Upper lobe of left lung (tissue), 4 donors: ENCODE data around the gene ATG7.

Experiments used
- POLR2A ChIP-seq, 4 donors: fragments of 450-650 bp; IDR thresholded peaks; one replicate each; pipeline ENCODE4 v1.5.1; 2016 to 2017; ENCODE audit warnings: antibody characterized with exemption in 4 of 4, mild to moderate bottlenecking in 2 of 4
- TF ChIP-seq, protein P1 (sequence below), 6 experiments: fragments of 450-650 bp in 4 of 6; fragments of 200-600 bp in 2 of 6; sonication (generic) in 2 of 6; IDR thresholded peaks; one replicate each; pipeline ENCODE4 v1.5.1; 2016 to 2019; ENCODE audit warnings: antibody characterized with exemption in 6 of 6

DNA sequence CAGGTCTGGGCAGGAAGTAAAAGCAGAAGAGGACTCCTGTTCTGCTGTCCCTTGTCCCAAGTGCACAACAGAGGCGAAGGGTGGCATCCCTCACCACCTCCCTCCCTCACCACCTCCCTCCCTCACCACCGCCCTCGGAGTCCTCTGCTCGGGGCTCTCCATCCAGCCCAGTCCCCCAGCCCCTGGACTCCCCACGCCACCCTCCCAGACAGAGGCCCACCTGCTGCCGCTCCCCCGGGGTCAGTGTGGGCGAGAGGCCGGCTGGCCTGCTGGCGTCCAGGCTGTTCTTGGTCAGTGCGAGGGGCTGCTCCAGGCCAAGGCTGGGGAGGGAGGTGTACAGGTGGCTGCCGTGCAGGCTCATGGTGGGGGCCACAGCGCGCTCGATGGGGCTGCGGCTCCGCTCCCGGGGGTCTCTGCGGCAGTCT, 292.4 kb downstream of the ATG7 start:
- TF ChIP-seq, protein P1, sequence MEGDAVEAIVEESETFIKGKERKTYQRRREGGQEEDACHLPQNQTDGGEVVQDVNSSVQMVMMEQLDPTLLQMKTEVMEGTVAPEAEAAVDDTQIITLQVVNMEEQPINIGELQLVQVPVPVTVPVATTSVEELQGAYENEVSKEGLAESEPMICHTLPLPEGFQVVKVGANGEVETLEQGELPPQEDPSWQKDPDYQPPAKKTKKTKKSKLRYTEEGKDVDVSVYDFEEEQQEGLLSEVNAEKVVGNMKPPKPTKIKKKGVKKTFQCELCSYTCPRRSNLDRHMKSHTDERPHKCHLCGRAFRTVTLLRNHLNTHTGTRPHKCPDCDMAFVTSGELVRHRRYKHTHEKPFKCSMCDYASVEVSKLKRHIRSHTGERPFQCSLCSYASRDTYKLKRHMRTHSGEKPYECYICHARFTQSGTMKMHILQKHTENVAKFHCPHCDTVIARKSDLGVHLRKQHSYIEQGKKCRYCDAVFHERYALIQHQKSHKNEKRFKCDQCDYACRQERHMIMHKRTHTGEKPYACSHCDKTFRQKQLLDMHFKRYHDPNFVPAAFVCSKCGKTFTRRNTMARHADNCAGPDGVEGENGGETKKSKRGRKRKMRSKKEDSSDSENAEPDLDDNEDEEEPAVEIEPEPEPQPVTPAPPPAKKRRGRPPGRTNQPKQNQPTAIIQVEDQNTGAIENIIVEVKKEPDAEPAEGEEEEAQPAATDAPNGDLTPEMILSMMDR (IDR thresholded peaks at IDR 0.05), result no peak
- no peak for TF ChIP-seq POLR2A (IDR thresholded peaks at IDR 0.05)
